Ovary (tissue), 9 donors: ENCODE results near the gene ALOXE3. TPM values are rescaled to one million over a fixed set of nuclear protein-coding genes. Genes with fewer than 3 reads are reported as not detected.

ENCODE experiments used
- DNase-seq, 5 donors: peaks; one replicate each; pipeline ENCODE4 v3.0.0-alpha.2; 2019 to 2020
- H3K27ac ChIP-seq, 2 donors: fragments of 200-600 bp; one replicate each; pipeline versions ENCODE4 v1.5.1 to v1.8.0; 2019 to 2022
- H3K27me3 ChIP-seq: fragments of 200-600 bp; one replicate; pipeline ENCODE4 v1.8.0; 2022
- H3K36me3 ChIP-seq: fragments of 200-600 bp; sonication (generic); one replicate; pipeline ENCODE4 v1.5.1; 2019
- H3K4me1 ChIP-seq: one replicate; pipeline ENCODE4 v1.8.1; 2013; ENCODE audit warnings: mild to moderate bottlenecking, moderate library complexity; ENCODE audit not compliant: insufficient read depth
- H3K4me3 ChIP-seq: fragments of 200-600 bp; sonication (generic); one replicate; pipeline ENCODE4 v1.5.1; 2017
- H3K9me3 ChIP-seq, 2 donors: fragments of 200-600 bp in 1 of 2; sonication (generic) in 1 of 2; one replicate each; pipeline versions ENCODE4 v1.5.1 to v1.8.1; 2013 to 2019; ENCODE audit warnings: mild to moderate bottlenecking in 1 of 2, moderate library complexity in 1 of 2
- CTCF ChIP-seq, 3 donors: fragments of 450-650 bp in 2 of 3; fragments of 200-600 bp in 1 of 3; IDR thresholded peaks; one replicate each; pipeline versions ENCODE4 v1.5.1 to v1.8.0; 2016 to 2022; ENCODE audit warnings: antibody characterized with exemption in 3 of 3, mild to moderate bottlenecking in 1 of 3
- EP300 ChIP-seq: sonication (generic); formaldehyde crosslinking; IDR thresholded peaks from one replicate; pipeline ENCODE4 v1.6.1; 2017; ENCODE audit warnings: antibody characterized with exemption
- POLR2A ChIP-seq: fragments of 450-650 bp; IDR thresholded peaks from one replicate; pipeline ENCODE4 v1.6.1; 2017; ENCODE audit warnings: antibody characterized with exemption, mild to moderate bottlenecking, moderate library complexity
- WGBS, 3 donors: extraction: QIAGEN DNeasy Blood & Tissue Kit in 1 of 3; methylation state at CpG; one replicate each; pipeline versions ENCODE4 v1.1.5 to v1.1.7; 2013 to 2017; 5-methylcytosine and 5-hydroxymethylcytosine counted together
- intact Hi-C, 4 donors: fragments of 100-400 bp; cut with DNase I; formaldehyde crosslinking; loops; one replicate each; pipeline versions ENCODE4 v1.11.0 to v1.15.1; 2022 to 2023
- polyA plus RNA-seq, 2 donors: library from polyadenylated mRNA; stranded (reverse); fragments of 200-250 nt in 1 of 2; fragments of 350-450 nt in 1 of 2; fragmentation: Illumina TruSeq in 1 of 2; extraction: RNeasy Lipid Tissue Mini Kit (QIAGEN cat#74804) in 1 of 2; gene quantifications; one replicate each; pipeline ENCODE4 v1.2.3, GENCODE V29; 2013 to 2014
- total RNA-seq, 7 donors: library from RNA; depleted of rRNA in 2 of 7; stranded (reverse); fragments of >200 nt in 2 of 7; fragmentation: NEBNext Ultra II Directional in 3 of 7; extraction: Animal tissue kit (Norgen Biotek cat#: 25700) in 3 of 7; gene quantifications; one replicate each; pipeline versions ENCODE4 v1.1.0 to v1.2.4, GENCODE V29; 2016 to 2023
- donor health status: DM: no; HTN: no; CAD: no; lungs with moderate emphysema.
- donor health status: DM: no; HTN: no; CAD: no.
- donor health status: Bipolar disorder and iron deficiency.
- donor health status: DM: yes; HTN: yes; CAD: no.
- donor health status: DM: no; HTN: no; CAD: no.
- donor health status: DM: yes; HTN: yes; CAD: no.

ALOXE3 gene
- total and polyA plus RNA-seq, 9 donors = 0.07 TPM; not detected in 8

GRCh38 chr17:8117367-8117979 is 841 bp downstream of the ALOXE3 start:
- no peak for TF ChIP-seq EP300
- no peak for TF ChIP-seq POLR2A
- no peak for TF ChIP-seq CTCF (IDR thresholded peaks at IDR 0.05)
- Histone ChIP-seq H3K27ac (no peak overlapping the region), H3K36me3 (no peaks in the 10 kb centered on the region), H3K9me3 (no peaks in the 10 kb centered on the region), H3K27me3 (no peaks in the 10 kb centered on the region), H3K4me3 (peak overlapping the region; percentile 58), H3K4me1 (peaks cover 9% of the 10 kb centered on the region)
- 11 to 15% (median 14%) methylated on average over 18 of the region's 18 CpGs for WGBS, 3 donors
- intact Hi-C loops = loop anchor here in 3 of 4 donors (5.0 to 10.0 kb wide), 3 partner anchors 167 to 177 kb away; partner anchors contain the start of genes RANGRF (in 2 of the 3) and SLC25A35 (in 1 of the 3)
- DNase-seq = peak in 2 of 5 donors; percentile 33 to 39

- WGBS, 3 donors = 44 to 69% (median 67%) methylated on average over 18 of the region's 18 CpGs
- H3K27me3 ChIP-seq = no peaks in the 10 kb centered on the region
- no peaks in the 10 kb centered on the region for H3K9me3 ChIP-seq
- no peaks in the 10 kb centered on the region for H3K36me3 ChIP-seq
- DNase-seq = no peak
- peaks cover 9% of the 10 kb centered on the region for H3K4me1 ChIP-seq
- H3K4me3 ChIP-seq = no peak overlapping the region
- H3K27ac ChIP-seq = no peak overlapping the region
- intact Hi-C loops = loop anchor here in 3 of 4 donors (5.0 to 10.0 kb wide), 3 partner anchors 168 to 178 kb away; partner anchors contain the start of genes RANGRF (in 2 of the 3) and SLC25A35 (in 1 of the 3)
- TF ChIP-seq CTCF (IDR thresholded peaks at IDR 0.05) (no peak), POLR2A (no peak), EP300 (no peak)
These were observed 1.5 kb downstream of the ALOXE3 start for GRCh38 chr17:8116776-8117175.

- WGBS, 3 donors = 91 to 93% (median 92%) methylated on average over 6 of the region's 6 CpGs
- Histone ChIP-seq H3K4me1 (peaks cover 6% of the 10 kb centered on the region), H3K4me3 (no peak overlapping the region), H3K9me3 (no peaks in the 10 kb centered on the region), H3K36me3 (no peaks in the 10 kb centered on the region), H3K27me3 (no peaks in the 10 kb centered on the region), H3K27ac (no peak overlapping the region)
- TF ChIP-seq POLR2A = no peak
- no peak for TF ChIP-seq EP300
- no peak for TF ChIP-seq CTCF (IDR thresholded peaks at IDR 0.05)
- intact Hi-C loops = loop anchor here in 2 of 4 donors (10.0 kb wide), 2 partner anchors 174 to 184 kb away; partner anchors contain the start of genes RANGRF (in 1 of the 2) and SLC25A35 (in 1 of the 2)
- no peak for DNase-seq
These were observed 7.4 kb downstream of the ALOXE3 start for GRCh38 chr17:8110907-8111306.

GRCh38 chr17:8110456-8110804 is 7.9 kb downstream of the ALOXE3 start:
- intact Hi-C loops = loop anchor here in 2 of 4 donors (10.0 kb wide), 2 partner anchors 174 to 184 kb away; partner anchors contain the start of genes RANGRF (in 1 of the 2) and SLC25A35 (in 1 of the 2)
- DNase-seq = no peak
- TF ChIP-seq CTCF (IDR thresholded peaks at IDR 0.05) (no peak), POLR2A (no peak), EP300 (no peak)
- peaks cover 6% of the 10 kb centered on the region for H3K4me1 ChIP-seq
- no peaks in the 10 kb centered on the region for H3K36me3 ChIP-seq
- H3K9me3 ChIP-seq = no peaks in the 10 kb centered on the region
- 28 to 39% (median 28%) methylated on average over 8 to 10 of the region's 10 CpGs for WGBS, 3 donors
- no peaks in the 10 kb centered on the region for H3K27me3 ChIP-seq
- no peak overlapping the region for H3K27ac ChIP-seq
- no peak overlapping the region for H3K4me3 ChIP-seq
